CD4-positive, alpha-beta T cell treated with Interleukin-15 for 4 hours (primary cell): ENCODE data around the gene RGS10.

ENCODE experiments used
- DNase-seq: peaks from one replicate; pipeline ENCODE4 v3.0.0-alpha.2; 2020; ENCODE audit warnings: low spot score

RGS10 gene

DNA sequence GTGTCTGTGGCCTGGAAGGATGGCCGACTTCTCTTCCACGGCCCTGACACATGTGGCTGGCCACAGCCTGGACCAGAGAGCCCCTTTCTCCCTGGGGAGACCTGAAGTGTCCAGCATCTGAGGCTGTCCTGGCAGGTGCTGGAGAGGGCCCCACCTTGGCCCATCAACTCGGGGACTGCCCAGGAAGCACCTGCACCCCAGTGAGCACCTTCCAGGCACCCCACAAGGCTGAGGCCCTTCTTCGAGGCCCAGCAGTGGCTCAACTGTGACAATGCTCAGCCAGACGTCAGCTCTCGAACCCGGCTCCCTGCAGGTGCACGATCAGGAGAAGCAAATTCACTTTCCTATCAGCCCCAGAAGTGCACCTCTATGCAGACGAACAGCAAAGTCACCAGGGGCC, 24.3 kb downstream of the RGS10 start:
- no peak for DNase-seq

DNA sequence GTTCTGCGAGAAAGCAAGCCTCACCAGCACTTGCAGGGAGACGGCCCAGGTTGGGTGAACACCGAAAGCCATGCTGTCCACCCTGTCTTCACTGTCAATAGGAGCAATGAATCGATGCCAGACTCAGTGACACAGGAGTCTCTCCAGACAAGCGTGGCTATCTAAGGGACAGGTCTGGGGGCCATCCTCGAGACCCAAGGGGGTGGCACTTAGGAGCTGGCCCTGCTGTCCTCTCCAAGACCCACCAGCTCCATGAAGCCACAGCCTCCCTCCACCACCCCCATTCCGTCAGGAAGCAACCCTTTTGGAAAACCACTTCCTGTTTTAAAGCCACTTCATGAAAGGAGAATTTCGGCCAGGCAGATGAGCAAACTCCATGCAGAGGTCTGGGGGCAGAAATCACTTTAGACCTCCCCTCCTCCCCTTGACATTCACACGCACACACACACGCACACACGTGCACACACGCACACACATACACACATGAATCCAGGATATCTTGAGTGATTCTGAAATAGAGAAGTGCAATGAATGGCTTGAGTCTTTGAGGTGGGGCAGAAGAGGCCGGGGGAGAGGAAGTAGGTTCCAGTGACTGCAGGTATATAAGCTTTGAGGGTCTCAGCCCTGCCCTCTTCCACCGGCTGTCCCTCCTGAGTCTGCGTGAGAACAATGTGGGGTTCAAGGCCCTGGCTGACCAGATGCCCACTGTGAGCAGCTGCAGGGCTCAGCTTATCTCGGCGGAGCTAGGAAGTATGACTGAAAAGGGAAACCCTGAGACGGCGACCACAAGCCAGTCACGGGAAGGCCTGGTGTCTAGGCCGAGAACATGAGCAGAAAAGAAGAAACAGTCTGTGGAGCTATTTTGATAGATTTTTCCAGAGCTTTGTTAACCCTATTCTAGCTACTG, 25.0 kb downstream of the RGS10 start:
- peak; percentile 52 for DNase-seq

DNA sequence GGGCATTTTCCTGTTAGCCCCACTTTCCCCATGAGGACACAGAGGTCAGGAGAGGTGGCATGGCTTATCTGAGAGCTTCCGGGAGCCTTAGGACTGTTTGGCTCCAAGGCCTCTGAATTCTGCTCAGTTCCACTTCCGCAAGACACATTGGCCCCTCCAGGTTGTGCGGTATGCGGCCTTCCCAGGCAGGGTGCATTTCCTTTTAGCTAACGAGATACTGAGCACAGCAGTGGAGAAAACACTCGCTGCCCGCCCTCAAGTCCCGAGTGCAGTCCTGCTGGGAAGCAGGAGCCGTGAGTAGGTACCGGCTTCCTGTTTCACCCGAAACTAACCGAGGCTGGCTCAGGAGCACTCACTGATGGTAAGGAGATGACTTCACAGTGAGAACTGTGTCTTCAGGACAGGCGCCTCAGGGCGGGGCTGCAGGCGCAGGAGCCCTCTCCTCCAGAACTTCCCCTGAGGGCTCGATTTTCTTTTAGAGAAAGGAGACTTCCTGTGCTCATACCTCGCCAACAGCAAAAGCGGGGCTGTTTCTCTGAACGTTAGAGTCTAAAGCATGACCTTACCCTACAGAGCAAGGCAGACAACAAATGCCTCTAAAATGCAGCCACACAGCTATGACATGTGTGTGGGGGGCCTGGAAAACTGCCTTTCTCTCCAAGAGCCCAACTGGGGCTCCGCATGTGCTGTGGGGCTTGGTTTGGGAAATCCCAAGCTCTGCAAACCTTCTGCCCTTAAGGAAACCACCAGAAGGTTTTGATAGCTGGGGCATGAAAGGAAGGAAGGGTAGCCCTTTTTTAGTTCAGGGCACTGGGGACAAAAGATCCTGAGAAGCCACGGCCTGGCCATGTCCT, 25.9 kb downstream of the RGS10 start:
- peak; percentile 64 for DNase-seq

DNA sequence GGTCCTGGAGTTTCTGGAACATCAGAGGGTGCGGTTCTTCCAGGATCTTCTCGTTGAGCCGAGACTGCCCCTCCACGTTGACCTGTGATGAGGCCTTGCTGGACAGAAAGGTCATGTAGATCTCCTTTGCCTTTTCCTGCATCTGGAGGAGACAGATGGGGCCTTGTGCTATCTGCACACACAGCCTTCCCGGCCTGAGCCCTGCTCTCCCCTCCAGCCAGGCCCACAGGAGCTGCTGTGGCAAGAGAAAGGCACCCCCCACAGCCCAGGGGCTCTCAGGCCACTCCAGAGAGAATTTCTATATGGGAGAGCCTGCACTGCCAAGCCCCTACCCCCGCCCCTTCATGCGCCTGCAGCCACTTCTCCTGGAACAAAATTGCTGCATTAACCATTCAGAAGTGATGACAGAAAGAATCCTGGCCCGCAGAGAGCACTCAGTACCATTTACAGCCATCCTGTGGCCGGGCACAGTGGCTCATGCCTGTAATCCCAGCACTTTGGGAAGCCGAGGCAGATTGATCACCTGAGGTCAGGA, 26.9 kb downstream of the RGS10 start:
- no peak for DNase-seq

DNA sequence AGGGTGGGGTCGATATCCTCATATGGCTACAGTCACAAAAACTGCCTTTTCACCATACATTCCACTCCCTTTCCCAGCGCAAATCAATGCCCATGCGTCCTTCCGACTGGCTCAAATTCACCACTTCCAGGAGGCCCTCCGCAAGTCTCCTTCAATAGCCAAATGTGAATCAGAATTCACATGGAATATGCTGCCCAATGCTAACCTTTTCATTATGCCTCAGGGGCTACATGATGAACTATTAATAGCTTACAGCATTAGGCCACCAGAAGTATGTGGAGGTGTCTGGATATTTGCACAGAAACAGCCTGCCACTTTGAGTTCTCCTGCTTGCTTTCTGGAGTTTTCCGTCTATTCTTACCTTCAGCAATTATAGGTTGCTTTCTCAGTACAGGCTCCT, 27.7 kb downstream of the RGS10 start:
- no peak for DNase-seq

DNA sequence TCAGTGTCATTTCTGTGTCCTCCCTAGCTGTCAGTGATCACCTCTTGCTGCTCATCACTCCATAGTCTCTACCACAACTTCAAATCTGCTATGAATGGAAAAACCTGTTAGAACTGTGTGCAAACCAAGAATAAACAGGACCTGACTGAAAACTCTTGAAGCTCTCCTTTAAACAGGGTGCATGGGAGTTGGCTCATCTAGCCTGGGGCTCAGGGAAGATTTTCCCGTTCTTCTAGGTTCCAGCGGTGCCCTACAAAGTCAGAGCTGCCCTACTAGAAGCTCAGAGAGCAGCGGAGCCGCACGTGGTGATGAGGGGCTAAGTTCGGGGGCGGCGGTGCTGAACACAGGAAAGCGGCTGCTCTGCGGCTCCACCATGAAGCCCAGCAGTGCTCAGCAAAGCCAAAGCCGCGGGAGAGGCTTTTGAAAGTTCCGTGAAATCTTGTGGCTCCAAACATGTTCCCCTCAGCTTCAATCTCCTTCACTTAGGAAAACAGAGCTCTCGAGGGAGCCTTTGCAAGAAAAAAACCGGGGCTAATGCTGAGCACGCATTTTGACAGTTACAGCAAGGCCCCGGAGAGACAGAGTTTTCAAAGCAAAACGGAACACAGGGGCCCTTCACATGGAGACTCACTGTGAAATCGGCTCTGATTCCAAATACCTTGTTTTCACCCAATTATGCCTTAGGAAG, 30.5 kb downstream of the RGS10 start:
- DNase-seq = no peak

DNA sequence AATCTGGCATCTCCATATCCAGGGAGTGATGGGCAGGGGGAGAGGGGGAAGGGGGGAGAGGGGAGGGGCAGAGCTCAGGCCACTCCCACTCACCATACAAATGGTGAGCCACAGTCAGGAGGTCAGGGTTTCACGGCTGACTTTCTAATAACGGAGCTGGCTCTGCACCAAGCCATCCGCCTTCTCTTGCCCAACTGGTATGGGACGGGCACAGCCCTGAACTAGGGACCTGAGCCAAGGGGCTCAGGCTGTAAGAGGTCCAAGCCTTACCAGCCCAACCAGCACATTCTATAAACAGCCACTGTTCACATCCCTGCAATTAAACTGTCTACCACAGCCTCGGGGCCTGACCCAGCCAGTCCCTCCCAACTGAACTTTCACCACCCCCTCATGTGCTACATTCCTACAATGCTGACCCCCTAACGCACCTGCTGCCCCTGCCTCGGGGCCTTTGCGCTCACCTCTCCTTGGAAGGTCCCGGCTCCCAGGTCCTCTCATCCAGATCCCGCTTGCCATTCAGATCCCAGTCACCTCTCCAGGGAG, 32.5 kb downstream of the RGS10 start:
- no peak for DNase-seq

DNA sequence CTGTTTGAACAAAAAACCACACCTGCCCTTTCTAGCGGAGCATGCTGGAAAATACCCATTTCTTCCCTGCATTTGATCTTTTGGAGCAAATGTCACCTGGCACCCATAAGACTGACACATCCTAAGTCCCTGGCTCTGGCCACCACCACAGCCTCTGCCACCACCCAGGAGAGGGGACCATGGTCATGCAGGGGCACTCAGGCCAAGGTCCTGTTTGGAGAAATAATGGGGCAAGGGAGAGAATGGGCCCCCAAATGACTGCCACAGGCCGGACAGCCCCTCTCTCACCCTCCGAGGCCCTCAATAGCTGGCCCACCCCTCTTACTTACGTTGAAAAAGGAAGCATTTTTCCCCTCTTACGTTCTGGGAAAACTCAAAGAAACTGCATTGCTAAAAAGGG, 35.4 kb downstream of the RGS10 start:
- no peak for DNase-seq

DNA sequence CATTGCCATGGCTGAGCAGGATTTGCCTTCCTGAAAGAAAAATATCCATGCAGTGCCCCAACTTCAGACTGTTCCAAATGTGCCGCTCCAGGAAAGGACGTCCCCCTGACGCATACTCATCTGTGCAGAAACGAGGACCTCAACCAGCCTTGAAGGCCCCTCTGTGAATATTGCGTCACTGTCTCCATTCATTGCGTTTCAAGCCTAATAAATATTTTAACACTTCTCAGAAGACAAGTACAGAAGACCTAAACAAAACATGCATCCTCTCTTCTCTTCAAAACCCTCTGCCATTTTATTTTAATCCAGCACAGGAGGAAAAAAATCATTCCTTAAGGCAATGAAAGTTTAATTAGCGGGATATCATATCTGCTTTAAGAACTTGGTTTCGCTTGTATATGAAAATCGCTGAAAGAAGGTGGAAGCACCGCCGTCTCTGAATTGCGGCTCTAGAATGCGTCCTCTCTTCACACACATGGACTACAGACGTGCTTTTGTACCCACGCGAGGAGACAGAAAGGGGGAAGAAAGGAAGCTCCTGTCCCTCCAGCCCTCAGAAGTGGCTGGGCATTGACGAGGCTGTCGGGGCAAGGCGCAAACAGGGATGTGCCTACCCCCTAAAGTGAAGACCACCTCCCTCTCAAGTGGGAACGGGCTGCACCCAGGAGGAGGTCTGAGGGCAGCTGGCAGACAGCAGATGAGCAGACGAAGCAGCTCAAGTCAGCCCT, 36.8 kb downstream of the RGS10 start:
- no peak for DNase-seq

DNA sequence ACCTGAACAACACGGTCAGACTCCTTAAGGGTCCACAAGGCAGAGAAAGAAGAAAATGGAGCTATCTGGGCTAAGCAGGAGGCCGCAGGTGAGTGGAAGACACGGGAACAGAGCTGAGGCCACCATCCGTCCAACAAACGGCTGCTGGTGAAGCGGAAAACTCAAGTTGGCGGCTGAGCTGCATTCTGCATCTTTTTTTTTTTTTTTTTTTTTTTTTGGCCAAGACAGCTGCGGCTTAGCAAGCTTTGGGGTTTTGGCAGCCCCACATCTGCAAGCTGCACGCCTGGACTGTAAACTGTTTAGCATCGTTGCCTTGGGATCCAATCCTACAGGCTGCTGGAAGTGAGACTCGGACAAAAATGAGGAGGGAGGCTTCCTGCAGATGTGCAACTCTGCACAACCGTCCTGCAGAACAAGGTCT, 37.4 kb downstream of the RGS10 start:
- DNase-seq = no peak

DNA sequence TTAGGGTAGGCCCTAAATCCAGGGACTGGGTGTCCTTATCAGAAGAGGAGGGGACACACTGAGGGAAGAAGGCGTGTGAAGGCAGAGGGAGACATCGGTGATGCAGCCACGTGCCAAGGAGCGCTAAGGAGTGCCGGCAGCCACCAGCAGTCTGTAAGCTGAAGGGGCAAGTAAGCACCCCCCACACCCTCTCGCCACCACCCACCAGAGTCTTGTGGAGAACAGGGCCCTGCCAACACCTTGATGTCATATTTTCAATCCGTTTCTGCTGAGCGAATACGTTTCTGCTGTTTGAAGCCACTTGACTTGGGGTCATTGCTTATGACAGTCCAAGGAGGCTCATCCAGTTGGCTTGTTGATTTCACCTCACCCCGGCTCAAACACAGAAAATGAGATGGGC, 37.9 kb downstream of the RGS10 start:
- DNase-seq = no peak

DNA sequence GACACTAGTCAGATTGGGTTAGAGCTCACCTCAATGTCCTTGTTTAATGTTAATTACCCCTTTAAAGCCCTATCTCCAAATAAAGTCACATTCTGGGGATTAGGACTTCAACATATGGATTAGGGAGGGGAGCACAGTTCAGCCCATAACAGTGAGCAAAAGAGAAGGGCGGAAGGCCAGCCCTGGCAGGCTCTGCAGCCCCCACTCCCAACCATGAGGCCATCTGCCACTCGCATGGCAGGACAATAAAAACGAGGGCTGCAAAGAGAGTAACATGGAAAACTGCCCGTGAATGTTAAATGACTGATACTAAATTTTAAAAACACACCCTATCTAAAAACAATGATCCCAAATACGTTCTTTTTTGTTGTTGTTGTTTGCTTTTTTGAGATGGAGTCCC, 38.7 kb downstream of the RGS10 start:
- DNase-seq = no peak

DNA sequence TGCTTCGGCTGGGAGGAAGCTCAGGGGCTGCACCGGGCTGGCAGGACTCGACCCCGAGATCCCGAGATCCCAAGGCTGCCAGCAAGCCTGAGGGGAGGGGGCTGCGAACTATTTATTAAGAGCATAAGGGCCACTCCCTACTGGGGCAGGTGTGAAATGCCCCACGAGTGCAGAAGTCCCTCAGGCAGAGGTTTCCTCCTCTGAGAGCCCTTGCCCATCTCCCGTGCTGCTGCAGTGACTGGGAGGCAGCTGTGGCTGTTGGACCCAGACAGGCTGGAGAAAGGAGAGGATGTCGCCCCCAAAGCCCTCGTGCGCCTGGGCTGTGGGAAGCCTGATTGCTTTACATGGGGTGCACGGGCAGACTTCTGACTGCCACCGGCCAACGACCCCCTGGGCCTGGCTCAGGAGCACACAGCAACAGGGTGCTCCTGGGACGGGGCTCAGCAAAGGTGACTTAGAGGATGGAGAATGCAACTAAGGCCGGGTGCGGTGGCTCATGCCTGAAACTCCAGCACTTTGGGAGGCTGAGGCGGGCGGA, 39.8 kb downstream of the RGS10 start:
- no peak for DNase-seq

DNA sequence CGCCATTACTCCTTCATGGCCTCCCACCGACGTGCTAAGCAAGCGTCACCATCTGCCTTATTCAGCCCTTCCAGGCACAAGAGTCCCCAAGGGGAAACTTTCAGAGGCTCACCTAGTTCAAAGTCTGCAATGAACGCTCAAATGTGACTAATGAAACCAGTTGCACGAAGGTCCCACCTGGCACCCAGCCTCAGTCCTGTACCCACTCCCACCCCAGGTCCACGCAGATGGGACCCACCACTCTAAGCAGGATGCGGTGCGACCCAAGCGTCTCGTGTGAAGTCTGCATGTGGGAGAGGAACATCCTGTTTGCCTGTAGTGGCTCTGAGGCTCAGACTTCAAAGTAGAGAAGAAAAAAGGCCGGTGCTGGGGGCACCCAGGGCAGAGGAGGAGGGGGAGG, 40.3 kb downstream of the RGS10 start:
- peak; percentile 77 for DNase-seq

DNA sequence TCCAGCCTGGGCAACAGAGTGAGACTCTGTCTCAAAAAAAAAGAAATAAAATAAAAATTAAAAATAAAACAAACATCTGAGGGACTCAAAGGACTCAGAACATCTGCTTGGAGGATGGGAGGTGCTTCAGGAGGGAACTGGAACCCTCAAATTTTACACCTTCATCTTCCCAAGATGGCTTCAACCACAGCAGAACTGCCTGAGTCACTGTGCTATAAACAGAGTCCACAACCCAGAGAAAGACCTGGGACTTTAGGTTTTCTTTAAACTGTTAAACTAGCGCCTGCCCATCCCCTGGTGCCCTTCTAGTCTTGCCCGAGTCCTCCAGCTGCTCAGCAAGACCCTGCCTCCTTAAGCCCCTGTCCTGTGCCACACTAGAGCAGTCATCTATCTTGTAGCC, 40.8 kb downstream of the RGS10 start:
- peak; percentile 34 for DNase-seq

DNA sequence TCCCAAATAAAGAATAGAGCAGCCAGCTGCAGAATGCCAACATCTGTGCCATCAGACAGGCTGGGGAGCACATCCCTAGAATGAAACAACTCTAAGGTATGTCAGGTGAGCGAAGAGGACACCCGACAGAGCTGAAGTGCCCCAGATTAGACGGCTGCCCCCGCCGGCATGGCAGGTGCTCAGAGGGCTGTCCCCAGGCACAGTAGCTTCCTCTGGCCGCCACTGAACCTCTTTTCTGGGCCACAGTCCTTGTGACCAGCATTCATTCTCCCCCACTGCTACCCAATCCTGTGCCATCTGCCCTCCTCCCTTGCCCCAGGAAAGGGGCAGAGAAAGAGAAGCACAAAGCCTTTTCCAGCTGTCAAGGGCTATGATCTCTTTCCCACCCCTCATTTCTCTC, 41.7 kb downstream of the RGS10 start:
- DNase-seq = no peak

DNA sequence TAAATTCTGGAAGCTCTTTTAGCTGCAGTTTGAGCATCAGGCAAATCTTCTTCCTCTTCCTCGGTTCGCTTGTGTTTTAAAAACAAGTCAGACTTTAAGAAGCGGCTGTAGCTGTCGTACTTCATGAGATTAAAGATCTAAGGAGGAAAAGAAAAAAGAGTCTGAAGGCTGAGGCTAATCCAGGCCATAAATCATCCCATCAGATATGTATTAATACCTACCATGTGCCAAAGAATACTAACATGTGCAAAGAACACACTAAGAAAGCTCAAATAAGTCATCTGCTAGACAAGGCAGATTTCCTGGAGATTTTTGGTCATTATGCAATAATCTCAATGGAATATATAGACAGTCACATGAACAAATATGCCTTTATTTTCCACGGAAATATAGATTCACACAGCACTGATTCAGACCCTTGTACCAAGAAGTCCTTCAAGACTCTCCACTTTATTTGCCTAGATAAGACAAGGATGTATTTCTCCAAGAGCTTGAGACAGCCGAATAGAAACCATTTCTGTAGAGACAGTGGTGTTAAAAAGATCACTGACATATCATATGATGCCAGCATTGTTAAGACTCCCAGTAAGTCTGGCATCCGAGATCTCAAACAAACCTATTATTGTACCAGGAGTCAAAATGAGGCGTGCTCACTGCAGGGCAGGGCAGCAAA, 42.3 kb downstream of the RGS10 start:
- DNase-seq = no peak

DNA sequence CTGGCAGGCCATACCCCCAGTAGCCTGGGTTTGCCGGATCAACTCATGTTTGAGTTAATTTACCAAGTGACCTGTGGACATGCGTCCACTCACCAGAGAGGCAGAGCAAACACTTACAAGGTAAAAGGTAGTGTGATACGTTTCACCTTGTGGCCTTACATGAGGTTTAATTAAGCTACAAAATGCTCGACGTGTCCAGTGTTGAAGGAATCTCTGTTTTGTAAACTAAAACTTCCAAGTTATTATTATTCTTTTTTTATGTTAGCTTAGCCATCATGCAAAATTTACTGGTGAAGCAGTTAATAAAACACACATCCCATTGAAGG, 42.9 kb downstream of the RGS10 start:
- no peak for DNase-seq

DNA sequence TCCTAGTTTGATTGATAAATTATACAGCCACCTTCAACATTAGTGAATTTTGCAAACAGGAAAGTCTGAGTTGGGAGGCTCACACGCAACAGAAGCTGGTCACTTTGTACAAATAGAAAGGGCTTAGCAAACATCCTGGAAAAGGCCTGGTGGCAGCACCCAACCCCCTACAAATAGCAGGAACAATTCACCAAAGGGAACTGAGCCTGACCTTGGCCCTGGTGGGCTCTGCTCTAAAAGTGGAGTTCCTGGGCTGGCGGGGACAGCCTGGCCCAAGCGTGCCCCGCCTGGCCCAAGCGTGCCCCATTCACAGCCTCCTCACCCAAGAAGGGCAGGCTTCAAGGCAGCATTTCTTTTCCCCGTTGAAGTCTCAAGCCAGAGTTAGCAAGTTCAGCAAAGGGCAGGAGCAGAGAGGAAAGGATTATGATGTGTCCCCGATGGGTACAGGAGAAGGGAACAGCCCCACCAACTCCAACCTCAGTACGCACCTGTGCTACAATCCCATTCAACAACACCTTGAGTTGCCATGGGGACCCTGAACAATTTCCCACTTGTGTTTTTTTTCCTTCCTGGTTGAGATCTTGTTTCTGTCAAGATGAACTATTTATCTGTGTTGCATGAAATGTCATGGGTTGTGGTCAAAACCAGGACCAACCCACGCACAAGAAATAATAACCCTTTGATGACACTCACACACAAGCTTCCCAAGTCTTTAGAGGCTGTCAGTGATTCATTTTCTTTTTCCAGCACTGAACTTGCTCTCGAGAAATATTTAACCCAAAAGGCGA, 43.4 kb downstream of the RGS10 start:
- DNase-seq = peak; percentile 27

DNA sequence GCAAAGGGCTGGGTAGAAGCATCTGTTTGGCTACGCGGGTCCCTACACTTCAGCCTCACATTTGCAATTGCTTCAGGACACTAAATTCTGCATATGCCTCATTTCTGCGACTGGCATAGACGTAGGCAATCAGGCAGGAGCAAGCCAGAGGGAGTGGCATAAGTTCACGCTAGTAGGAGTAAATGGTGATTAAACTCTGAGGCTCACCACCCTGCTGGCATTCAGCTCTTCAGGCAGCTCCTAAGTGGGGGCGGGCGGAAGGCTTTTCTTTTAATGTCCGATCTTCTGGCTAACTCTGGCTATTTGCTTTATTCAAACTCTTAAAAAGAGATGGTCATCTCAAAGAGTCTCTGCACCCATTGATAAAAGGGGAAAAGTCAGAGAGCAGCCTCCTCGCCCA, 45.3 kb downstream of the RGS10 start:
- no peak for DNase-seq
